ENCODE measurements around the gene POU6F1. TPM values are rescaled to one million over a fixed set of nuclear protein-coding genes. Genes with fewer than 3 reads are reported as not detected.

POU6F1 gene
- total and polyA plus RNA-seq, 2 of the 8 experiments (the other 6 are each of a cell fraction or from before 2014, with no cell fraction given), result 5.6 to 8.7 TPM

- TF ChIP-seq SP1 (IDR thresholded peaks at IDR 0.05; ENCODE audit: low read depth, low read length), result peak; percentile 61
- no peak for TF ChIP-seq HDAC6 (IDR thresholded peaks at IDR 0.05; ENCODE audit: low read depth, low read length)
- no peak; the same call in 1 of the 2 replicates for TF ChIP-seq BACH1 (IDR thresholded peaks at IDR 0.05; ENCODE audit: low read length)
- TF ChIP-seq CHD2 (IDR thresholded peaks at IDR 0.05; ENCODE audit: low read length), result no peak; the same call in 1 of the 2 replicates
- TF ChIP-seq, protein P1, sequence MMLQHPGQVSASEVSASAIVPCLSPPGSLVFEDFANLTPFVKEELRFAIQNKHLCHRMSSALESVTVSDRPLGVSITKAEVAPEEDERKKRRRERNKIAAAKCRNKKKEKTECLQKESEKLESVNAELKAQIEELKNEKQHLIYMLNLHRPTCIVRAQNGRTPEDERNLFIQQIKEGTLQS (IDR thresholded peaks at IDR 0.05; ENCODE audit: insufficient read depth, low read depth, low read length), result no peak
- no peak for TF ChIP-seq RAD21 (IDR thresholded peaks at IDR 0.05 in 1 of 2, conservative IDR thresholded peaks at IDR 0.05 in 1 of 2; ENCODE audit: low read depth in 2 of 2, low read length in 2 of 2)
- no peak for TF ChIP-seq SP4 (IDR thresholded peaks at IDR 0.05; ENCODE audit: low read length)
- TF ChIP-seq, protein P2, sequence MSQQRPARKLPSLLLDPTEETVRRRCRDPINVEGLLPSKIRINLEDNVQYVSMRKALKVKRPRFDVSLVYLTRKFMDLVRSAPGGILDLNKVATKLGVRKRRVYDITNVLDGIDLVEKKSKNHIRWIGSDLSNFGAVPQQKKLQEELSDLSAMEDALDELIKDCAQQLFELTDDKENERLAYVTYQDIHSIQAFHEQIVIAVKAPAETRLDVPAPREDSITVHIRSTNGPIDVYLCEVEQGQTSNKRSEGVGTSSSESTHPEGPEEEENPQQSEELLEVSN (IDR thresholded peaks at IDR 0.05), result peak; percentile 25; the same call in 1 of the 2 replicates
- peak; percentile 75 to 89 for TF ChIP-seq POLR2A (IDR thresholded peaks at IDR 0.05; ENCODE audit: control extremely low read depth in 1 of 2, low read depth in 2 of 2, low read length in 2 of 2)
- TF ChIP-seq ZNF274 (IDR thresholded peaks at IDR 0.05; ENCODE audit: borderline replicate concordance, extremely low read depth, low read length), result no peak
- TF ChIP-seq ASH2L (IDR thresholded peaks at IDR 0.05; ENCODE audit: low read length), result peak; percentile 80
- no peak for TF ChIP-seq CEBPB (IDR thresholded peaks at IDR 0.05; ENCODE audit: low read depth, low read length)
- no peak for TF ChIP-seq MAFK (IDR thresholded peaks at IDR 0.05; ENCODE audit: low read depth, low read length)
- no peak for TF ChIP-seq CBX5 (IDR thresholded peaks at IDR 0.05; ENCODE audit: low read depth, low read length)
These were observed 45.1 kb downstream of the POU6F1 start, which contains the start of gene TFCP2 (continued) for GRCh38 chr12:51172515-51173431.

Measured in H1 (cell line).